OCI-LY7 (cell line): ENCODE measurements around the gene MISP.

Source experiments
- CTCF ChIP-seq: fragments of 200-600 bp; sonication (generic); conservative IDR thresholded peaks from 2 replicates; pipeline ENCODE4 v1.5.1; 2014; ENCODE audit warnings: mild to moderate bottlenecking, antibody characterized with exemption, low read length, moderate library complexity, mixed read lengths
- EZH2phosphoT487 ChIP-seq: fragments of 200-600 bp; sonication (generic); IDR thresholded peaks from 2 replicates; pipeline ENCODE4 v1.6.1; 2018; ENCODE audit warnings: low read depth, borderline replicate concordance, mild to moderate bottlenecking, mixed run types, antibody characterized with exemption, low read length, moderate library complexity, mixed read lengths

- TF ChIP-seq CTCF (no peak), EZH2phosphoT487 (no peak)
Measured at GRCh38 chr19:752652-753517, 2.0 kb downstream of the MISP start.
